Dendritic cell treated with granulocyte-macrophage colony-stimulating factor and Interleukin-4, amounts not matched to agents 40 ng/mL and 50 ng/mL, for 4 days (primary cell): ENCODE data around the gene RFPL3.

ENCODE experiments used
- H3K27ac Mint-ChIP-seq: one replicate; pipeline ENCODE4 v1.8.0; 2022; ENCODE audit warnings: mild to moderate bottlenecking, mixed read lengths
- H3K27me3 Mint-ChIP-seq: one replicate; pipeline ENCODE4 v1.8.0; 2022; ENCODE audit warnings: mild to moderate bottlenecking, mixed read lengths
- H3K36me3 Mint-ChIP-seq: one replicate; pipeline ENCODE4 v1.8.0; 2022; ENCODE audit warnings: low read depth, mixed read lengths
- H3K4me1 Mint-ChIP-seq: one replicate; pipeline ENCODE4 v1.8.0; 2022; ENCODE audit warnings: low read depth, mixed read lengths
- H3K4me3 Mint-ChIP-seq: one replicate; pipeline ENCODE4 v1.8.0; 2022; ENCODE audit warnings: mild to moderate bottlenecking, moderate library complexity, mixed read lengths
- H3K9me3 Mint-ChIP-seq: one replicate; pipeline ENCODE4 v1.8.0; 2022; ENCODE audit warnings: mixed read lengths
- intact Hi-C: fragments of 100-400 bp; cut with micrococcal nuclease; formaldehyde crosslinking; loops from one replicate; pipeline ENCODE4 v1.15.0; 2022

Gene RFPL3

DNA sequence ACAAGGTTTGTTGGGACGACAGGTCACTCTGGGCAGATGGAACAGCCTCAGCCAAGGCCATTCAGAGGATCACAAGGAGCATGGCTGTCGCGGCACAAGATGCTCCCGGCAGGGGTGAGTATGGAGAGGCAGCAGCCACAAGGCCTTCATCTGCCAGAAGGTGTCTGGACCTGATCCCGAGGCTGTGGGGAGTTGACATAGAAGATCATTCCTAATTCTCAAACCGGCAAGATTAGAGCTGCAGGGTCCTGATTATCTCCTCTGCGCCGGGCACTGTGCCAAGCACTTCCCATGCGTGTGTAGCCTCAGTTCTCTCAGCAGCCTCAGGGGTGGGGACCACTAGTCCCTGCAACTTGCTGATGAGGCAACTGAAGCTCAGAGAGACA is 32.3 kb upstream of the RFPL3 start:
- no peaks in the 10 kb centered on the region for H3K9me3 Mint-ChIP-seq
- no peaks in the 10 kb centered on the region for H3K4me1 Mint-ChIP-seq
- H3K27ac Mint-ChIP-seq: no peak overlapping the region
- H3K36me3 Mint-ChIP-seq: no peaks in the 10 kb centered on the region
- intact Hi-C loops: no loop called here
- H3K4me3 Mint-ChIP-seq: no peak overlapping the region
- no peaks in the 10 kb centered on the region for H3K27me3 Mint-ChIP-seq

- no peak overlapping the region for H3K27ac Mint-ChIP-seq
- no peaks in the 10 kb centered on the region for H3K9me3 Mint-ChIP-seq
- H3K36me3 Mint-ChIP-seq: no peaks in the 10 kb centered on the region
- H3K4me1 Mint-ChIP-seq: no peaks in the 10 kb centered on the region
- intact Hi-C loops: no loop called here
- peaks cover 1% of the 10 kb centered on the region for H3K27me3 Mint-ChIP-seq
- no peak overlapping the region for H3K4me3 Mint-ChIP-seq
Measured at GRCh38 chr22:32325811-32326237, 31.8 kb upstream of the RFPL3 start.

- Mint-ChIP-seq H3K4me3 (no peak overlapping the region), H3K27ac (no peak overlapping the region), H3K27me3 (peaks cover 2% of the 10 kb centered on the region), H3K4me1 (no peaks in the 10 kb centered on the region), H3K9me3 (no peaks in the 10 kb centered on the region), H3K36me3 (no peaks in the 10 kb centered on the region)
- intact Hi-C loops: no loop called here
Measured at GRCh38 chr22:32326647-32327046, 31.0 kb upstream of the RFPL3 start.

DNA sequence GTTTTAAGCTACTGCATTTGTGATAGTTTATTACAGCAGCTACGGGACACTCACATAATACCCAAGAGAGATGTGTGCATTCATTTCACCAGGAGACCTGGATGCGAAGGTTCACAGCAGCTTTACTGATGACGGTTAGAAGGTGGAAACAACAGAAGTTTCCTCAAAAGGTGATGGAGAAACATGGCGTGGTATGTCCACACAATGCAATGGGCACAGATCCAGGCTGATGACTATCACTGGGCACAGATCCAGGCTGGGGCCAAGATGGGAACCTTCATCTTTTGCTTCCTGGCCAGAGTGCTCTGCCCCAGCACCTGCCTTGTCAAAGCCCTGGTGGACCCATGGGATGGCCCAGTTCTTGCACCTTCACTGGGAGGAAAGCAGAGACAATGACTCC is 30.6 kb upstream of the RFPL3 start:
- Mint-ChIP-seq H3K36me3 (no peaks in the 10 kb centered on the region), H3K27ac (no peak overlapping the region), H3K9me3 (no peaks in the 10 kb centered on the region), H3K4me3 (no peak overlapping the region), H3K27me3 (peaks cover 2% of the 10 kb centered on the region), H3K4me1 (no peaks in the 10 kb centered on the region)
- intact Hi-C loops: no loop called here

DNA sequence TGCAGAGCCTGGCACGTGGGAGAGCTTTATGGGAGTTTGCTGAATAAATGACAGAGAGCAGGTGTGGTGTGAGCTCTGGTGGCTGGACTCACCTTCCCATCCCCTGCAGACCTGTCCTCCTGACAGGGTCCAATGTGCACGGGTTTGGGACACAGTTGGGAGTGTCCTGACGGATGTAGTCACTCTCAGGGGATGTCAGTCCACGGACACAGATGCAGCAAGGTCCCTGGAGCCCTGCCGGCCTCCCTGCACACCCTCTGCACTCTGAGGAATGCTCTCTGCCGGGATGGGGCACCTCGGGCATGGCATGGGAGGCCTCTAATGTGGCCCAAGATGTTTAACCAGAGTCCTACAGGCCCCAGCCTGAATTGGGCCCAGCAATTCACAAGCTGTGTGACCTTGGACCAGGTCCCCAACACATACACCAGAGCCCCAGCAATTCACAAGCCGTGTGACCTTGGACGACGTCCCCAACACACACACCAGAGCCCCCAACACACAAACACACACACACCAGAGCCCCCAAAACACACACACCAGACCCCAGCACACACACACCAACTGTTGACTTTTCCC is 30.0 kb upstream of the RFPL3 start:
- H3K36me3 Mint-ChIP-seq: no peaks in the 10 kb centered on the region
- intact Hi-C loops: no loop called here
- no peak overlapping the region for H3K27ac Mint-ChIP-seq
- no peak overlapping the region for H3K4me3 Mint-ChIP-seq
- no peaks in the 10 kb centered on the region for H3K4me1 Mint-ChIP-seq
- H3K9me3 Mint-ChIP-seq: no peaks in the 10 kb centered on the region
- H3K27me3 Mint-ChIP-seq: peaks cover 2% of the 10 kb centered on the region

DNA sequence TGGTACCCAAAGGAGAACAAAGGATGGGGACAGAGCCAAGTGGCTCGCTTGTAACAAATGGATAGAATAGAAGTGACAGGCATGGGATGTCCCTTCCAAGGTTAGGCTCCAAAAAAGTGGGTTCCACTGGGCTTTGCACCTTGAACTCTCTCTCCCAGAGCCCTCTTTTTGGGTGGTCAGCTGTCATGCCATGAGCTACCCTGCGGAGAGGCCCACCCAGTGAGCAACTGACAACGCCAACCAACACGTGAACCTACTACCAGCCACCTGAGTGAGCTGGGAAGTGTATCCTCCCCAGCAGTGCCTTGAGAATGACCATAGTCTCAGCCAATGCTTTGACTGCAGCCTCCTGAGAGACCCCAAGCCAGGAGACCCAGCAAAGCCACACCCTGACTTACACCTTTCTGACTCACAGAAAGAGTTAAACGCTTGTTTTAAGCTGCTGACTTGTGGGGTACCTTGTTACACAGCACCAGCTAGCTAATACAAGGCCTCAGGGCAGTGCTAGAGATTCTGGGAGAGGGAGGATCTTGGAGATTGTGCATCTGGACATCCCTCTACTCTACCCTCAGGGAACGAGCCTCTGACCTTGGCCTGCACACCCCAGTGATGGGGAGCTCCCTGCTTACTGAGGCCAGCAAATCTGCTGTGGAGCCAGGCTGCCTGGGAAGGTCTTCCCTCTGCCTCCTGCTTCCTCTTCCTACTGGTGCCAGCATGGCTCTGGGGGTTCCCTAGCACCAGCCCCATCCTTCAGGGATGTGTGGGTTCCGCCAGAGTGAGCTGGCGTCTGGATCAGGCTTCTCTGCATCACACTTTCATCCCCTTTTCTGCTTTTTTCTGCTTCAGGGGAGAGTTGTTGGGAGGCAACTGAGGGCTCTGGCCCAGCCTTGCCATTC is 29.1 kb upstream of the RFPL3 start:
- no peak overlapping the region for H3K4me3 Mint-ChIP-seq
- no peaks in the 10 kb centered on the region for H3K4me1 Mint-ChIP-seq

GRCh38 chr22:32329202-32329645 is 28.4 kb upstream of the RFPL3 start:
- Mint-ChIP-seq H3K27ac (no peak overlapping the region), H3K4me1 (no peaks in the 10 kb centered on the region), H3K4me3 (no peak overlapping the region), H3K36me3 (no peaks in the 10 kb centered on the region), H3K9me3 (no peaks in the 10 kb centered on the region), H3K27me3 (peaks cover 2% of the 10 kb centered on the region)
- intact Hi-C loops: no loop called here

More for the DNA sequence above, 29.1 kb upstream of the RFPL3 start:
- Mint-ChIP-seq H3K27me3 (peaks cover 2% of the 10 kb centered on the region), H3K9me3 (no peaks in the 10 kb centered on the region), H3K36me3 (no peaks in the 10 kb centered on the region), H3K27ac (no peak overlapping the region)
- intact Hi-C loops: no loop called here

DNA sequence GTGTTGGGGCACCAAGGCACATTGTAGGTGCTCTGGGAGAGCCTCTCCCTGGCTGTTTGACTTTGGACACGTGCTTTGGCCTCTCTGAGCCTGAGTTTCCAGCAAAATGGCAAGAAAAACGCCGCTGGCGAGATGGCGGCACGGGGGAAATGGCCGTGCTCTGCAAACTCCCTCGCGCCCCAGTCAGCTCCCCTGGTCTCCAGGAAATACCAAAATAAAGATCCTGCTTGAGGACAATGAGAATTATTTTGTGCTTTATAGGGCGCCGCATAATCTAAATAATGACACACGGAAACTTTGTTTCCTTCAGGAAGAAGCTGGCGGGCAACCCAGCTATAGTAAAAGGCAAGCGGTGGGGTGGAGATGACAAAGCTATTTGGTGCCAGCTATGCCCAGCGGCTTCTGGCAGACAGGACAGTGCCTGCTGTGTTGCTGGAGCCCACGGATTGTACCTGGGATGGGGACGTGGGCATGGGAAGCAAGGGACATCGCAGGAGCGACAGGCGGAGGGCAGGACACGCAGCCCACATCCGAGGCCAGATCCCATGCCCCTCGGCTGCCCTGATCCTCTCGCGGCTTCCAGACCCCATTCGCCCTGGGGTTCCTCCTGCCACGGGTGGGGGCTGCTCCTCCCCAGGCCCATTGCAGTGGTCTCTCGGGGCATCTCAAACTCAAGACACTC is 26.3 kb upstream of the RFPL3 start:
- Mint-ChIP-seq H3K36me3 (no peaks in the 10 kb centered on the region), H3K4me1 (no peaks in the 10 kb centered on the region), H3K4me3 (no peak overlapping the region), H3K27ac (no peak overlapping the region), H3K9me3 (no peaks in the 10 kb centered on the region), H3K27me3 (peaks cover 5% of the 10 kb centered on the region)
- intact Hi-C loops: no loop called here

DNA sequence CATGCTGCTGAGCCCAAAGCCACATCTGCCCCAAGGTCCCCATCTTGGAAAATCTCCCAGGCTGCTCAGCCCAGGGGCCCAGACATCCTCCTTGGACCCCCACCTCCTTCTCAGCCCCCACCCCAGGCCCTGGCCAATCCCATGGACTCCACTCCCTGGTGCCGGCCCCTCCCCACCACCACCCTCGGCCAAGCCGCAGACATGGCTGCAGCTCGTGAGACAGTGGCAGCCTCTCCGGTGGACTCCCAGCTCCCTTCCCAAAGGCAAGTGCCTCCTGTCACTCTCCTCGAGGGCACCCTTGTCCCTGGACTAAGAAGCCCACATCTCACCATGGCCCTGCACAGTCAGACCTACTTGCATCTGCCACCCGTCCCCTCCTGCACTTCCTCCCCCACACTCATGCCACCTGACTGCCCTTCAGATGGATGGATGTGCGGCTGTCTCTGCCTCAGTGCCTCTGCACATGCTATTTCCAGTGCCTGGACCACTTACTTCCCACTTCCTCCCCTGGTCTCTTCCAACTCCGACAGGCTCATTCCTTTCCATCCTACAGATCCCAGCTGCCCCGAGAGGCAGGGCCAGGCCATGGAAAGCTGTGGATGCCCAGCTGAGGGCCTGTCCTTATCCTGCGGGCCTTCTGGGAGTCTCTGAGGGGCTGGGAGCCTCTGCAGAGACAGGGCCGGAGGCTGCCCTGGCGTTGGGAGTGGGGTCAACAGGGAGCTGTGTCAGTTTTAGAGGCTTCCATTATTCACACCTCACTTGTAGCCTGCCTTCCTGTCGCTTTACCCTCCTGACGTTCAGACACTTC is 25.5 kb upstream of the RFPL3 start:
- Mint-ChIP-seq H3K36me3 (no peaks in the 10 kb centered on the region), H3K9me3 (no peaks in the 10 kb centered on the region), H3K4me3 (no peak overlapping the region), H3K27ac (no peak overlapping the region), H3K27me3 (peaks cover 5% of the 10 kb centered on the region), H3K4me1 (no peaks in the 10 kb centered on the region)
- intact Hi-C loops: no loop called here

GRCh38 chr22:32333141-32333768 is 24.4 kb upstream of the RFPL3 start:
- Mint-ChIP-seq H3K27me3 (peaks cover 7% of the 10 kb centered on the region), H3K27ac (no peak overlapping the region), H3K36me3 (no peaks in the 10 kb centered on the region), H3K4me3 (no peak overlapping the region), H3K9me3 (no peaks in the 10 kb centered on the region), H3K4me1 (no peaks in the 10 kb centered on the region)
- intact Hi-C loops: no loop called here

GRCh38 chr22:32333769-32334659 is 23.7 kb upstream of the RFPL3 start:
- Mint-ChIP-seq H3K27ac (no peak overlapping the region), H3K4me3 (no peak overlapping the region), H3K9me3 (no peaks in the 10 kb centered on the region), H3K27me3 (peaks cover 7% of the 10 kb centered on the region), H3K4me1 (no peaks in the 10 kb centered on the region), H3K36me3 (no peaks in the 10 kb centered on the region)
- intact Hi-C loops: no loop called here

DNA sequence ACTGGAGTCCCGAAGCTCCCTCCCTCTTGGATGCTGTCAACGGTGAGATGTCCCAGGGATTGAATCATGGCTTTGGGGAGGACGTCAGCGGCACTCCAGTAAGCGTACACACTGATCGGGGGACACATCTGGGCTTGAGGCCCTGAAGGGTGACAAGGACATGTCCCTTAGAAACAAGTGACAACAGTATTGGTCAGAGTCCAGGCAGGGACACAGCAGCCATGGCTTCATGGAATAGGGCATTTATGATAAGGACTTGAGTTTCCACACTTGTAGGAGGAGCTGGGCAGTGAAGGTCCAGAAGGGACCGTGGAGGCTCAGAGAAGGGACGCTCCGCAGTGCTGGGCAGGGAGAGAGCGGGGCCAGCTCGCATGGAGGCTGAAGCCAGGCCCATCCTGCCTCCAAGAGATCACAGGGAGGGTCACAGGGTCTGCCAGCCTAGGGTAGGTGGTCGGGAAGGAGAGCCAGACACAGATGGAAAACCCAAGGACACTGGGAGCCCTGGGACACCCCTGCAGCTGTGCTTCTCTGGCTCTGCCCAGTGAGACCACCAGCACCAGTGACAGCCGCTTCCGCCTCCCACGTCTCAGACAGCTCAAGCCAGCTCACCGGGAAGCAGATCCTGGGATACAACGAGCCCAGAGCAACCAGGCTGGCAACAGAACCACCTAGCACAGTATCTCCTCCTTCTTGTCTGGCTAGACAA is 22.9 kb upstream of the RFPL3 start:
- Mint-ChIP-seq H3K9me3 (no peaks in the 10 kb centered on the region), H3K27ac (no peak overlapping the region)
- intact Hi-C loops: no loop called here

More for the DNA sequence above, 22.9 kb upstream of the RFPL3 start:
- Mint-ChIP-seq H3K27me3 (peaks cover 7% of the 10 kb centered on the region), H3K4me1 (no peaks in the 10 kb centered on the region), H3K36me3 (no peaks in the 10 kb centered on the region), H3K4me3 (no peak overlapping the region)
